Gastroesophageal sphincter (tissue), 4 donors: ENCODE measurements around the gene ZNF280D. TPM values are rescaled to one million over a fixed set of nuclear protein-coding genes. Genes with fewer than 3 reads are reported as not detected.

Source experiments
- ATAC-seq: fragments of 150-250 bp; one replicate; pipeline ENCODE4 v1.9.1; 2016; ENCODE audit warnings: mild to moderate bottlenecking, moderate library complexity
- H3K27ac ChIP-seq, 4 donors: fragments of 200-600 bp; sonication (generic) in 3 of 4; 1 replicate in 3 of 4; 2 replicates in 1 of 4; pipeline ENCODE4 v1.5.1; 2016 to 2019
- H3K27me3 ChIP-seq: fragments of 200-600 bp; sonication (generic); one replicate; pipeline ENCODE4 v1.5.1; 2019
- H3K36me3 ChIP-seq, 2 donors: fragments of 200-600 bp; sonication (generic); one replicate each; pipeline ENCODE4 v1.5.1; 2019; ENCODE audit warnings: control low read depth in 1 of 2
- H3K4me1 ChIP-seq, 3 donors: fragments of 200-600 bp; sonication (generic); 1 replicate in 2 of 3; 2 replicates in 1 of 3; pipeline ENCODE4 v1.5.1; 2016 to 2019; ENCODE audit warnings: control low read depth in 2 of 3
- H3K4me3 ChIP-seq, 2 donors: fragments of 200-600 bp; sonication (generic); one replicate each; pipeline ENCODE4 v1.5.1; 2019; ENCODE audit warnings: mild to moderate bottlenecking in 1 of 2, moderate library complexity in 1 of 2
- H3K9me3 ChIP-seq, 3 donors: fragments of 200-600 bp; sonication (generic); one replicate each; pipeline ENCODE4 v1.5.1; 2017 to 2019; ENCODE audit warnings: control low read depth in 2 of 3
- CTCF ChIP-seq, 4 experiments: fragments of 200-600 bp in 2 of 4; fragments of 450-650 bp in 2 of 4; sonication (generic) in 1 of 4; IDR thresholded peaks; one replicate each; pipeline ENCODE4 v1.5.1; 2017 to 2019; ENCODE audit warnings: antibody characterized with exemption in 4 of 4, mild to moderate bottlenecking in 2 of 4, moderate library complexity in 2 of 4
- EP300 ChIP-seq: sonication (generic); formaldehyde crosslinking; IDR thresholded peaks from one replicate; pipeline ENCODE4 v1.6.1; 2017; ENCODE audit warnings: antibody characterized with exemption, mild to moderate bottlenecking
- POLR2A ChIP-seq, 2 donors: fragments of 450-650 bp; IDR thresholded peaks; one replicate each; pipeline ENCODE4 v1.6.1; 2017; ENCODE audit warnings: antibody characterized with exemption in 2 of 2, mild to moderate bottlenecking in 2 of 2, moderate library complexity in 1 of 2
- POLR2AphosphoS5 ChIP-seq: sonication (generic); formaldehyde crosslinking; IDR thresholded peaks from one replicate; pipeline ENCODE4 v1.6.1; 2017; ENCODE audit warnings: antibody characterized with exemption
- whole genome bisulfite sequencing, 2 donors: methylation state at CpG; one replicate each; pipeline ENCODE4 v1.1.5; 2018; ENCODE audit warnings: low coverage in 1 of 2; 5-methylcytosine and 5-hydroxymethylcytosine counted together
- total RNA-seq, 4 donors: library from RNA; depleted of rRNA; stranded (reverse); fragments of >200 nt; gene quantifications; one replicate each; pipeline ENCODE4 v1.1.0, GENCODE V29; 2016

The ZNF280D gene
- total RNA-seq, 4 donors from 2014 or later: 51.3 to 139 (median 69.1) TPM

- Histone ChIP-seq H3K27ac (no peak overlapping the region), H3K36me3 (no peaks in the 10 kb centered on the region), H3K9me3 (no peaks in the 10 kb centered on the region), H3K4me1 (no peaks in the 10 kb centered on the region), H3K4me3 (no peak overlapping the region), H3K27me3 (no peaks in the 10 kb centered on the region)
- WGBS, 2 donors: 91 to 95% methylated on average over 4 of the region's 4 CpGs
- no peak for ATAC-seq
- no peak for TF ChIP-seq POLR2A (IDR thresholded peaks at IDR 0.05)
- no peak for TF ChIP-seq POLR2AphosphoS5
- no peak for TF ChIP-seq CTCF (IDR thresholded peaks at IDR 0.05)
- TF ChIP-seq EP300: no peak
Measured at GRCh38 chr15:56613811-56614210, 119.5 kb downstream of the ZNF280D start.

DNA sequence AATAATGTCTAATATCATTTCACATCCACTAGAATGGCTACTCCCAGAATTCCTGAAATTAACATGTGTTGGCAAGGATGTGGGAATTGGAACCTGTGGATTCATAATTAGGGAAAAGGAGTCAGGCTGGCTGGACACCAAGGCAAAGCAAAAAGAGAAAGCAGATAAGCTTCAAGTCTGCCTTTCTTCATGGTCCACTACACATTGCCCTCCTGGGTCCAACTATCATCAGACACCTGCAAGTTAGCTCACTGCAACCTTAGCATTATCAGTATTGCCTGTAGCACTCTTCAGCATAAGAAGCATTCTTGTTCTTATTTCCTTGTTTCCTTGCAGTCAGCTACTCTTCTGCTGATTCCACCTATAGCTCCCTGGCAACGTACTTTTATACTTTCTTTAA, 124.3 kb downstream of the ZNF280D start:
- Histone ChIP-seq H3K9me3 (peaks cover 0 to 11% (median 0%) of the 10 kb centered on the region in 3 donors), H3K4me1 (no peaks in the 10 kb centered on the region), H3K27me3 (no peaks in the 10 kb centered on the region), H3K4me3 (no peak overlapping the region), H3K27ac (no peak overlapping the region), H3K36me3 (no peaks in the 10 kb centered on the region)
- ATAC-seq: no peak
- WGBS, 2 donors: 60% methylated on average over 1 of the region's 1 CpG
- TF ChIP-seq EP300 (no peak), POLR2A (IDR thresholded peaks at IDR 0.05) (no peak), CTCF (IDR thresholded peaks at IDR 0.05) (no peak), POLR2AphosphoS5 (no peak)

DNA sequence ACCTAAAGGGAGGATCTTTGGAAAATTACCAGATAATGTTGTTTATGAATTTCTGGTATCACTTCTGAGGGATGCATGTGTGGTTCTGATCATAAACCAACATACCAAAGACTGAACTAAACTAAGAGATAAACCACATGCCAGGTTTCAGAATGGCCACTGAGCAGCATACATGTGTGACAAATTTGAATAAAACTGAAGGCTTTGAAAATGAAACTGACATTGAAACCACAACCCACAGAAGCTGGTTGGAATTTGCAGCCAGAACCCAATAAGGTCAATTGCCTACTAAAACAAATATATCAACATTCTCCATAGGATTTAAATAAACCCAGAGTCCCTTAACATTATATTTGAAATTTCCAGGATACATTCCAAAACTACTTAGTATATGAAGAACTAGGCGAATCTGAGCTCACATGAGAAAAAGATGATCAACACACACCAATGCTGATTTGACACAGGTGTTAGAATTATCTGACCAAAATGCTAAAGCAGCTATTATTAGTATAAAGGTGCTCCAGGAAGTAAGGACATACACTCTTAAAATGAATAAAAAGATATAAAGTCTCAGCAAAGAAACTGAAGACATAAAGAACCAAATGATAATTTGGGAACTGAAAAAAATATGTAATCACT, 125.0 kb downstream of the ZNF280D start:
- no peak overlapping the region for H3K27ac ChIP-seq
- WGBS, 2 donors: 50 to 62% methylated on average over 1 of the region's 1 CpG
- no peaks in the 10 kb centered on the region for H3K4me1 ChIP-seq
- peaks cover 0 to 18% (median 0%) of the 10 kb centered on the region in 3 donors for H3K9me3 ChIP-seq
- no peaks in the 10 kb centered on the region for H3K36me3 ChIP-seq
- no peak for TF ChIP-seq POLR2AphosphoS5
- TF ChIP-seq POLR2A (IDR thresholded peaks at IDR 0.05): no peak
- no peak for TF ChIP-seq CTCF (IDR thresholded peaks at IDR 0.05)
- no peak for TF ChIP-seq EP300
- no peak overlapping the region for H3K4me3 ChIP-seq
- no peaks in the 10 kb centered on the region for H3K27me3 ChIP-seq
- no peak for ATAC-seq

DNA sequence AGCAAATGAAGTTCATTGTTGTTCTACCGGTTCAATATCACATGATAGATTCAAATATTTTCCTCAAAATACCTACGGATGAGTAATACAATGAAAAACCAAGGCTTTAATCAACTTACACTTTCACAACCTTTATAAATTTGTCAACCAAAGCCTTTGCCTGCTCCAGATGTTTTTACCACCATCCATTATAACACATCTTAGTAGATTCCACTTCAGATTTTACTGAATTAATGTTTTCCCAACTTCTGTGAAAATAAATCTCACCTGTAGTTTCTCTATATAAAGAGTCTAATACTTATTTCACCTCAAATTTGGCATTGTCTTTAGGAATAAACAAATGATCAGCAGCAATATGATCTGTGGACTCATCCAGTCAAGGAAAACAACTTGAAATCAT, 131.1 kb downstream of the ZNF280D start:
- no peaks in the 10 kb centered on the region for H3K4me1 ChIP-seq
- WGBS, 2 donors: 94 to 96% methylated on average over 2 of the region's 2 CpGs
- peaks cover 0 to 41% (median 0%) of the 10 kb centered on the region in 3 donors for H3K9me3 ChIP-seq
- TF ChIP-seq POLR2A (IDR thresholded peaks at IDR 0.05) (no peak), CTCF (IDR thresholded peaks at IDR 0.05) (no peak), EP300 (no peak), POLR2AphosphoS5 (no peak)
- no peak overlapping the region for H3K4me3 ChIP-seq
- ATAC-seq: no peak
- H3K27me3 ChIP-seq: no peaks in the 10 kb centered on the region
- no peaks in the 10 kb centered on the region for H3K36me3 ChIP-seq
- H3K27ac ChIP-seq: no peak overlapping the region

- 89 to 93% methylated on average over 1 of the region's 1 CpG for WGBS, 2 donors
- no peaks in the 10 kb centered on the region for H3K27me3 ChIP-seq
- H3K27ac ChIP-seq: no peak overlapping the region
- no peak for ATAC-seq
- no peak overlapping the region for H3K4me3 ChIP-seq
- H3K36me3 ChIP-seq: no peaks in the 10 kb centered on the region
- no peaks in the 10 kb centered on the region for H3K4me1 ChIP-seq
- TF ChIP-seq CTCF (IDR thresholded peaks at IDR 0.05): no peak
- no peak for TF ChIP-seq POLR2AphosphoS5
- TF ChIP-seq POLR2A (IDR thresholded peaks at IDR 0.05): no peak
- H3K9me3 ChIP-seq: peaks cover 0 to 40% (median 0%) of the 10 kb centered on the region in 3 donors
Measured at GRCh38 chr15:56600380-56600779, 132.9 kb downstream of the ZNF280D start.
